Spleen (tissue), 11 donors: ENCODE results near the gene NCF4. TPM values are rescaled to one million over a fixed set of nuclear protein-coding genes. Genes with fewer than 3 reads are reported as not detected.

Experiments
- DNase-seq: peaks from one replicate; pipeline ENCODE4 v3.0.0-alpha.2; 2020
- H3K27ac ChIP-seq, 8 donors: fragments of 200-600 bp; sonication (generic) in 7 of 8; 1 replicate in 4 of 8; 2 replicates in 4 of 8; pipeline versions ENCODE4 v1.5.0 to v1.8.0; 2016 to 2021; ENCODE audit warnings: inconsistent platforms in 4 of 8, mild to moderate bottlenecking in 4 of 8, moderate library complexity in 1 of 8
- H3K27me3 ChIP-seq, 7 donors: fragments of 200-600 bp; sonication (generic) in 6 of 7; replicated peaks in 1 of 7; 1 replicate in 4 of 7; 2 replicates in 3 of 7; pipeline versions ENCODE4 v1.5.0 to v1.8.0; 2016 to 2021; ENCODE audit warnings: inconsistent platforms in 3 of 7, mild to moderate bottlenecking in 1 of 7
- H3K36me3 ChIP-seq, 6 donors: fragments of 200-600 bp; sonication (generic) in 5 of 6; 1 replicate in 4 of 6; 2 replicates in 2 of 6; pipeline versions ENCODE4 v1.5.0 to v1.8.0; 2016 to 2021; ENCODE audit warnings: inconsistent platforms in 2 of 6
- H3K4me1 ChIP-seq, 6 donors: fragments of 200-600 bp; sonication (generic) in 5 of 6; 1 replicate in 3 of 6; 2 replicates in 3 of 6; pipeline versions ENCODE4 v1.5.0 to v1.8.0; 2016 to 2021; ENCODE audit warnings: inconsistent platforms in 3 of 6
- H3K4me3 ChIP-seq, 8 donors: fragments of 200-600 bp; sonication (generic) in 7 of 8; 1 replicate in 4 of 8; 2 replicates in 4 of 8; pipeline versions ENCODE4 v1.5.0 to v1.8.0; 2016 to 2021; ENCODE audit warnings: inconsistent platforms in 4 of 8, mild to moderate bottlenecking in 4 of 8, moderate library complexity in 2 of 8
- H3K9me3 ChIP-seq, 8 donors: fragments of 200-600 bp; sonication (generic) in 7 of 8; 1 replicate in 4 of 8; 2 replicates in 4 of 8; pipeline versions ENCODE4 v1.5.0 to v1.8.0; 2016 to 2021; ENCODE audit warnings: inconsistent platforms in 4 of 8
- CTCF ChIP-seq, 11 experiments: fragments of 200-600 bp in 7 of 11; fragments of 450-650 bp in 4 of 11; sonication (generic) in 4 of 11; IDR thresholded peaks in 8 of 11; conservative IDR thresholded peaks in 3 of 11; 1 replicate in 7 of 11; 2 replicates in 4 of 11; pipeline versions ENCODE4 v1.4.0 to v1.8.0; 2016 to 2021; ENCODE audit warnings: antibody characterized with exemption in 11 of 11, inconsistent platforms in 4 of 11, mild to moderate bottlenecking in 1 of 11
- POLR2A ChIP-seq, 3 donors: fragments of 450-650 bp; IDR thresholded peaks; one replicate each; pipeline ENCODE4 v1.5.1; 2017; ENCODE audit warnings: antibody characterized with exemption in 3 of 3, mild to moderate bottlenecking in 1 of 3
- POLR2AphosphoS5 ChIP-seq, 3 donors: sonication (generic); formaldehyde crosslinking; IDR thresholded peaks; one replicate each; pipeline ENCODE4 v1.5.1; 2017; ENCODE audit warnings: antibody characterized with exemption in 3 of 3
- WGBS, 5 donors: extraction: QIAGEN DNeasy Blood & Tissue Kit in 3 of 5; methylation state at CpG; one replicate each; pipeline versions ENCODE4 v1.1.5 to v1.1.7; 2013 to 2018; 5-methylcytosine and 5-hydroxymethylcytosine counted together
- intact Hi-C: fragments of 100-400 bp; cut with DNase I; formaldehyde crosslinking; loops from one replicate; pipeline ENCODE4 v1.15.0; 2023; ENCODE audit warnings: low total_unique reads
- polyA plus RNA-seq, 3 donors: library from polyadenylated mRNA; stranded (reverse); fragments of 200-250 nt; gene quantifications; one replicate each; pipeline ENCODE4 v1.2.1, GENCODE V29; 2013
- total RNA-seq, 7 donors: library from RNA; depleted of rRNA in 3 of 7; stranded (reverse); fragments of >200 nt in 3 of 7; fragmentation: NEBNext Ultra II Directional in 4 of 7; extraction: Animal tissue kit (Norgen Biotek cat#: 25700) in 4 of 7; gene quantifications; one replicate each; pipeline versions ENCODE4 v1.1.0 to v1.2.1, GENCODE V29; 2016 to 2021
- donor health status: healthy with polysubstance abuse.
- donor health status: DM: no; HTN: no; CAD: no; lungs with moderate emphysema.
- donor health status: DM: no; HTN: no; CAD: no.
- donor health status: Bipolar disorder and iron deficiency.
- donor health status: healthy.
- donor health status: DM: no; HTN: no; CAD: no.
- donor health status: DM: yes; HTN: yes; CAD: no.

The NCF4 gene
- total and polyA plus RNA-seq, 10 donors = 89.0 to 222 (median 154) TPM

- DNase-seq = no peak
- no peaks in the 10 kb centered on the region for H3K27me3 ChIP-seq
- no peak overlapping the region for H3K4me3 ChIP-seq
- no peaks in the 10 kb centered on the region for H3K4me1 ChIP-seq
- TF ChIP-seq CTCF (IDR thresholded peaks at IDR 0.05 in 8 of 11, conservative IDR thresholded peaks at IDR 0.05 in 3 of 11) = no peak
- no peak for TF ChIP-seq POLR2AphosphoS5 (IDR thresholded peaks at IDR 0.05)
- TF ChIP-seq POLR2A (IDR thresholded peaks at IDR 0.05) = no peak
- H3K9me3 ChIP-seq = peaks cover 0 to 15% (median 13%) of the 10 kb centered on the region in 8 donors
- intact Hi-C loops = no loop called here
- 69 to 84% (median 77%) methylated on average over 1 of the region's 1 CpG for WGBS, 5 donors
- H3K36me3 ChIP-seq = no peaks in the 10 kb centered on the region
- H3K27ac ChIP-seq = no peak overlapping the region
Observed at GRCh38 chr22:36891646-36892045, 30.8 kb downstream of the NCF4 start.

- WGBS, 5 donors = 36 to 49% (median 40%) methylated on average over 2 of the region's 2 CpGs
- intact Hi-C loops = no loop called here
- no peak overlapping the region for H3K27ac ChIP-seq
- peaks cover 0 to 15% (median 13%) of the 10 kb centered on the region in 8 donors for H3K9me3 ChIP-seq
- DNase-seq = no peak
- H3K27me3 ChIP-seq = no peaks in the 10 kb centered on the region
- H3K4me1 ChIP-seq = no peaks in the 10 kb centered on the region
- no peak overlapping the region for H3K4me3 ChIP-seq
- no peaks in the 10 kb centered on the region for H3K36me3 ChIP-seq
- no peak for TF ChIP-seq CTCF (IDR thresholded peaks at IDR 0.05 in 8 of 11, conservative IDR thresholded peaks at IDR 0.05 in 3 of 11)
Observed at GRCh38 chr22:36892292-36892691, 31.5 kb downstream of the NCF4 start.

GRCh38 chr22:36893262-36893661, 32.5 kb downstream of the NCF4 start:
- Histone ChIP-seq H3K27me3 (no peaks in the 10 kb centered on the region), H3K4me3 (no peak overlapping the region), H3K9me3 (peaks cover 0 to 15% (median 13%) of the 10 kb centered on the region in 8 donors), H3K36me3 (no peaks in the 10 kb centered on the region), H3K4me1 (no peaks in the 10 kb centered on the region), H3K27ac (no peak overlapping the region)
- DNase-seq = no peak
- TF ChIP-seq POLR2AphosphoS5 (IDR thresholded peaks at IDR 0.05) (no peak), POLR2A (IDR thresholded peaks at IDR 0.05) (no peak), CTCF (IDR thresholded peaks at IDR 0.05 in 8 of 11, conservative IDR thresholded peaks at IDR 0.05 in 3 of 11) (no peak)
- WGBS, 5 donors = 74 to 86% (median 80%) methylated on average over 3 of the region's 3 CpGs
- intact Hi-C loops = no loop called here

- WGBS, 5 donors = 84 to 97% (median 92%) methylated on average over 1 of the region's 1 CpG
- H3K9me3 ChIP-seq = peaks cover 0 to 15% (median 13%) of the 10 kb centered on the region in 8 donors
- no peaks in the 10 kb centered on the region for H3K4me1 ChIP-seq
- no peaks in the 10 kb centered on the region for H3K36me3 ChIP-seq
- H3K27ac ChIP-seq = no peak overlapping the region
- H3K4me3 ChIP-seq = no peak overlapping the region
- intact Hi-C loops = no loop called here
- no peak for TF ChIP-seq POLR2A (IDR thresholded peaks at IDR 0.05)
- no peak for TF ChIP-seq CTCF (IDR thresholded peaks at IDR 0.05 in 8 of 11, conservative IDR thresholded peaks at IDR 0.05 in 3 of 11)
- TF ChIP-seq POLR2AphosphoS5 (IDR thresholded peaks at IDR 0.05) = no peak
- no peak for DNase-seq
- H3K27me3 ChIP-seq = no peaks in the 10 kb centered on the region
Observed at GRCh38 chr22:36894266-36894665, 33.5 kb downstream of the NCF4 start.
